DOHH2 (cell line): ENCODE data around the gene FILIP1L.

ENCODE experiments used
- H3F3A ChIP-seq: fragments of 200-600 bp; sonication (generic), shearing (Covaris generic); 2 replicates; pipeline ENCODE4 v1.6.0; 2016; ENCODE audit warnings: antibody characterized with exemption, mild to moderate bottlenecking; ENCODE audit not compliant: control insufficient read depth, insufficient read depth
- H3K27ac ChIP-seq: fragments of 200-600 bp; sonication (generic); 2 replicates; pipeline ENCODE4 v1.5.1; 2014; ENCODE audit warnings: low read depth, mild to moderate bottlenecking, low read length, moderate library complexity
- H3K27me3 ChIP-seq: fragments of 200-600 bp; sonication (generic); 2 replicates; pipeline ENCODE4 v1.6.1; 2014; ENCODE audit warnings: mild to moderate bottlenecking, low read length, mixed read lengths; ENCODE audit not compliant: control insufficient read depth
- H3K36me3 ChIP-seq: fragments of 200-600 bp; sonication (generic); 2 replicates; pipeline ENCODE4 v1.6.1; 2014; ENCODE audit warnings: mild to moderate bottlenecking, low read length, moderate library complexity, mixed read lengths; ENCODE audit not compliant: control insufficient read depth
- H3K4me1 ChIP-seq: fragments of 200-600 bp; sonication (generic); 2 replicates; pipeline ENCODE4 v1.6.1; 2014; ENCODE audit warnings: mild to moderate bottlenecking, low read length, mixed read lengths; ENCODE audit not compliant: control insufficient read depth
- H3K4me2 ChIP-seq: fragments of 200-600 bp; sonication (generic); 2 replicates; pipeline ENCODE4 v1.6.0; 2014; ENCODE audit warnings: mild to moderate bottlenecking, low read length, moderate library complexity
- H3K4me3 ChIP-seq: fragments of 200-600 bp; sonication (generic); 2 replicates; pipeline ENCODE4 v1.5.1; 2014; ENCODE audit warnings: mild to moderate bottlenecking, low read length, mixed read lengths
- H3K79me2 ChIP-seq: fragments of 200-600 bp; sonication (generic); 2 replicates; pipeline ENCODE4 v1.6.1; 2014; ENCODE audit warnings: mild to moderate bottlenecking, low read length, mixed read lengths; ENCODE audit not compliant: control insufficient read depth
- H3K9me2 ChIP-seq: fragments of 200-600 bp; sonication (generic); replicated peaks from 2 replicates; pipeline ENCODE4 v1.6.1; 2014; ENCODE audit warnings: mild to moderate bottlenecking, low read length, mixed read lengths; ENCODE audit not compliant: control insufficient read depth
- H3K9me3 ChIP-seq: fragments of 200-600 bp; sonication (generic); 2 replicates; pipeline ENCODE4 v1.6.1; 2014; ENCODE audit warnings: antibody characterized with exemption, low read length, mixed read lengths; ENCODE audit not compliant: control insufficient read depth, insufficient read depth
- H4K20me1 ChIP-seq: fragments of 200-600 bp; sonication (generic); 2 replicates; pipeline ENCODE4 v1.6.0; 2014; ENCODE audit warnings: low read depth, mild to moderate bottlenecking, antibody characterized with exemption, low read length, moderate library complexity; ENCODE audit not compliant: control insufficient read depth, insufficient read depth
- EZH2phosphoT487 ChIP-seq: fragments of 200-600 bp; sonication (generic); IDR thresholded peaks from 2 replicates; pipeline ENCODE4 v1.6.1; 2017; ENCODE audit warnings: borderline replicate concordance, mild to moderate bottlenecking, antibody characterized with exemption, low read length, moderate library complexity, mixed read lengths
- TF ChIP-seq, protein P1 (sequence below): fragments of 200-600 bp; sonication (generic); IDR thresholded peaks from one replicate; pipeline ENCODE4 v1.5.1; 2014; ENCODE audit warnings: antibody characterized with exemption, mild to moderate bottlenecking, low read depth, low read length; ENCODE audit not compliant: poor library complexity, severe bottlenecking

The FILIP1L gene

DNA sequence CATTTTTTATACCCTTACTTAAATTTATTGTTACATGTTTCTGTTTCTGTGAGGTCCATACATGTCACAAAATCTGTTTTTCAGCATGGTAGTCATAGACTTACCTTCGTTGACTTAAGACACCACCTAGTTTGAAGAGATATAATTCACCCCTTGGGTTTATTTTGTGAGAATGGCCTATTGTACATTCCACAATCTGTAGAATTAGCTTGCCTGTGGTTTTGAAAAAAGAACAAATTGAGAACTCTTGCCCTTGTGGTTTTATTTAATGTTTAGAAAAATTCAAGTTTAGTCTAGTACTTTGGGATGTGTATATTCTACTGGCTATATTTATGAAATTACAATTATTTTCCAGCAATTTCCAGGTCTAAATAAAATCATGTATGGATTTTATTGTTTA lies 31.6 kb downstream of the FILIP1L start:
- Histone ChIP-seq H3K4me3 (no peak overlapping the region), H4K20me1 (no peaks in the 10 kb centered on the region), H3K27me3 (no peaks in the 10 kb centered on the region), H3F3A (no peaks in the 10 kb centered on the region), H3K4me2 (no peak overlapping the region), H3K27ac (no peak overlapping the region), H3K4me1 (0 out of 2 replicates have a peak, but pooled peaks cover 2% of the 10 kb centered on the region), H3K9me3 (no peaks in the 10 kb centered on the region), H3K79me2 (no peaks in the 10 kb centered on the region), H3K9me2 (no peaks in the 10 kb centered on the region), H3K36me3 (no peaks in the 10 kb centered on the region)
- TF ChIP-seq EZH2phosphoT487: no peak
- TF ChIP-seq, protein P1, sequence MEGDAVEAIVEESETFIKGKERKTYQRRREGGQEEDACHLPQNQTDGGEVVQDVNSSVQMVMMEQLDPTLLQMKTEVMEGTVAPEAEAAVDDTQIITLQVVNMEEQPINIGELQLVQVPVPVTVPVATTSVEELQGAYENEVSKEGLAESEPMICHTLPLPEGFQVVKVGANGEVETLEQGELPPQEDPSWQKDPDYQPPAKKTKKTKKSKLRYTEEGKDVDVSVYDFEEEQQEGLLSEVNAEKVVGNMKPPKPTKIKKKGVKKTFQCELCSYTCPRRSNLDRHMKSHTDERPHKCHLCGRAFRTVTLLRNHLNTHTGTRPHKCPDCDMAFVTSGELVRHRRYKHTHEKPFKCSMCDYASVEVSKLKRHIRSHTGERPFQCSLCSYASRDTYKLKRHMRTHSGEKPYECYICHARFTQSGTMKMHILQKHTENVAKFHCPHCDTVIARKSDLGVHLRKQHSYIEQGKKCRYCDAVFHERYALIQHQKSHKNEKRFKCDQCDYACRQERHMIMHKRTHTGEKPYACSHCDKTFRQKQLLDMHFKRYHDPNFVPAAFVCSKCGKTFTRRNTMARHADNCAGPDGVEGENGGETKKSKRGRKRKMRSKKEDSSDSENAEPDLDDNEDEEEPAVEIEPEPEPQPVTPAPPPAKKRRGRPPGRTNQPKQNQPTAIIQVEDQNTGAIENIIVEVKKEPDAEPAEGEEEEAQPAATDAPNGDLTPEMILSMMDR: no peak

DNA sequence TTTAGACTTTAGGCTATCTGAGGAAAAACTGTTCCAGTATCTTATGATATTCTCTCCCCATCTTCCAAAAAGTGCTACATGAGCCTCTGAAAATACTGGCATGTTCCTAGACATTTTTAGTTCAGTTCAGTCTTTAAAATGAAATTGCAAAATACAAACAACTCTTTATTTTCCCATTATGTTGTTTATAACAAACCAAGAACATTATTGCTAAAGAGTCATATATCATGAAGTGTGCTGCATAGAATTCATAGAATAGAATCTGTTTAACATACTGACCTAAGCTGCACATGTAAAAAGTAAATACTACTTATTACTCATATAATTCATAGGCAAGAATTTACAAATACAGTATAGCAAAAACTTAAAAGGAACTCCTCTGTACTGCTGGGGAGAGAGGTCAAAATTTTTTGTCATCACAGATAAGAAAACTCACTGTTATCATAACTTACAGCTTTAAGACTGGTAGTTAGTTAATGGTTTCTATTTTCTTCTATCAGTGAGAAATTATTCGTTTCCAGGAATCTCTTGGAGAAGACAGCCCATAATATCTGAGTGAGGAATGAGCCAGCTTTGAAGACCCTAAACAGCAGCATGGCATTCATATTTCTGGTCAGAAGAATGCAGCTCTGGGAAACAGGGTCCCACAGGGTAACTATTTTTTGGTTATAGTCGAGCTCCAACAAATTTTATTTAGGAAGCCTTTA lies 32.2 kb downstream of the FILIP1L start:
- Histone ChIP-seq H3K36me3 (no peaks in the 10 kb centered on the region), H3K27me3 (no peaks in the 10 kb centered on the region), H3K79me2 (no peaks in the 10 kb centered on the region), H3K4me1 (0 out of 2 replicates have a peak, but pooled peaks cover 2% of the 10 kb centered on the region), H3K9me2 (no peaks in the 10 kb centered on the region), H3K4me3 (no peak overlapping the region), H3K9me3 (no peaks in the 10 kb centered on the region), H4K20me1 (no peaks in the 10 kb centered on the region), H3F3A (no peaks in the 10 kb centered on the region), H3K27ac (no peak overlapping the region), H3K4me2 (no peak overlapping the region)
- TF ChIP-seq EZH2phosphoT487: no peak
- TF ChIP-seq, protein P1: no peak

DNA sequence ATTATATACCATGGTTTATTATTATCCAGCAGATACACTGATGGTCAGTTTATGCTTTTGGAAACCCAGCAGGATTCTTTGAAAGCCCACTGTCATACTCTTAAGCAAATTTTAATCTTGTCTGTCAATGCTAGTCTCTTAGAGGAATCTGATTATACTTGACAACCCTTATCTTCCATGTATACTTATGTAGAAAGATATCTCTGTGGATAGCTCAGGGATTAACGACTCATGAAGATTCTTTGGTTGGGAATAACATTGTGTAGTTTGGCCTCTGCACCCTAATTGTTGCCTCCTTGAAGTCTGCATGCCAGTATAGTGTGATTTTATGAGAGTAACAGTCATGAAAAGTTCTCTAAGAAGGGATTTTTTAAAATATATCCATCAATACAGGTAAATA lies 33.0 kb downstream of the FILIP1L start:
- no peaks in the 10 kb centered on the region for H4K20me1 ChIP-seq
- no peaks in the 10 kb centered on the region for H3K9me3 ChIP-seq
- H3K79me2 ChIP-seq: no peaks in the 10 kb centered on the region
- 0 out of 2 replicates have a peak, but pooled peaks cover 2% of the 10 kb centered on the region for H3K4me1 ChIP-seq
- H3K36me3 ChIP-seq: no peaks in the 10 kb centered on the region
- H3K27me3 ChIP-seq: no peaks in the 10 kb centered on the region
- TF ChIP-seq, protein P1: no peak
- no peak for TF ChIP-seq EZH2phosphoT487
- H3K4me3 ChIP-seq: no peak overlapping the region
- H3F3A ChIP-seq: no peaks in the 10 kb centered on the region
- H3K9me2 ChIP-seq: no peaks in the 10 kb centered on the region
- no peak overlapping the region for H3K27ac ChIP-seq
- no peak overlapping the region for H3K4me2 ChIP-seq

DNA sequence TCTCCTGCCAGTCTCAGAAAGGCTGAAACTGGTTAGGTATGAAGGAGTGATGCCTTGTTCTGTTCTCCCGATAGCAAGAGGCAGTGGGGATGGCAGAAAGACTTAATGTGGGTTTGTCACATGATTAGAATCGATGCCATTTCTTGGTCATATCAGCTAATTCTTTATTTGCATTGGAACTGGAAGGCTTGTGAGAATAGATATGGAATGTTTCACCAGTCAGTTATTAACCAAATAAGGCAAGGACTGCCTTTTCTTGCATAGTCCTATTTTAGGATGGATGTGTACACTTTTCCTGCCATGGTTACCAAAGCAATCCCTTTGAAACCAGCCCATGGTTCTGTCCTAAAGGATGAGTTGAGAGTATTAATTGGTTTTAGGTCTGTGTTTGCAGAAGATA lies 33.7 kb downstream of the FILIP1L start:
- no peaks in the 10 kb centered on the region for H3F3A ChIP-seq
- H3K4me2 ChIP-seq: no peak overlapping the region
- no peaks in the 10 kb centered on the region for H3K27me3 ChIP-seq
- H3K4me3 ChIP-seq: no peak overlapping the region
- H4K20me1 ChIP-seq: no peaks in the 10 kb centered on the region
- no peaks in the 10 kb centered on the region for H3K36me3 ChIP-seq
- no peaks in the 10 kb centered on the region for H3K9me2 ChIP-seq
- H3K9me3 ChIP-seq: no peaks in the 10 kb centered on the region
- H3K79me2 ChIP-seq: no peaks in the 10 kb centered on the region
- 0 out of 2 replicates have a peak, but pooled peaks cover 2% of the 10 kb centered on the region for H3K4me1 ChIP-seq
- no peak overlapping the region for H3K27ac ChIP-seq
- TF ChIP-seq, protein P1: no peak
- TF ChIP-seq EZH2phosphoT487: no peak
